Lower leg skin (tissue), 3 donors: ENCODE results near the gene CDK18.

Experiments used
- CTCF ChIP-seq, 3 donors: fragments of 450-650 bp; IDR thresholded peaks; one replicate each; pipeline ENCODE4 v1.5.1; 2016; ENCODE audit warnings: antibody characterized with exemption in 3 of 3, mild to moderate bottlenecking in 3 of 3, moderate library complexity in 2 of 3
- POLR2A ChIP-seq, 2 donors: fragments of 450-650 bp; IDR thresholded peaks; one replicate each; pipeline ENCODE4 v1.6.1; 2016 to 2017; ENCODE audit warnings: antibody characterized with exemption in 2 of 2, mild to moderate bottlenecking in 1 of 2, moderate library complexity in 1 of 2

GRCh38 chr1:205492201-205492667 is 12.2 kb upstream of the CDK18 start:
- no peak for TF ChIP-seq POLR2A (IDR thresholded peaks at IDR 0.05)
- no peak for TF ChIP-seq CTCF (IDR thresholded peaks at IDR 0.05)
